Astrocyte (in vitro differentiated cells and primary cell): ENCODE results near the gene MEPCE. TPM values are rescaled to one million over a fixed set of nuclear protein-coding genes. Genes with fewer than 3 reads are reported as not detected.

Experiments
- DNase-seq: peaks from one replicate; pipeline ENCODE4 v3.0.0-alpha.2; 2010; ENCODE audit warnings: low read depth
- FAIRE-seq: peaks from 2 replicates; lab custom pipeline; 2011; peaks lifted over from hg19 to GRCh38; lab: Jason Lieb, UNC
- H2AFZ ChIP-seq: 2 replicates; pipeline ENCODE4 v1.6.0; 2012; ENCODE audit warnings: low read depth, low read length, inconsistent platforms
- H3K27ac ChIP-seq: 2 replicates; pipeline ENCODE4 v1.5.1; 2011; ENCODE audit warnings: low read depth, low read length, inconsistent platforms
- H3K27me3 ChIP-seq: 2 replicates; pipeline ENCODE4 v1.6.0; 2011; ENCODE audit warnings: low read length, inconsistent platforms; ENCODE audit not compliant: insufficient read depth
- H3K36me3 ChIP-seq: 2 replicates; pipeline ENCODE4 v1.5.1; 2011; ENCODE audit warnings: low read length, inconsistent platforms; ENCODE audit not compliant: insufficient read depth
- H3K4me1 ChIP-seq: 2 replicates; pipeline ENCODE4 v1.5.1; 2011; ENCODE audit warnings: low read length, inconsistent platforms; ENCODE audit not compliant: insufficient read depth
- H3K4me2 ChIP-seq: 2 replicates; pipeline ENCODE4 v1.6.0; 2012; ENCODE audit warnings: low read length, inconsistent platforms
- H3K4me3 ChIP-seq: 2 replicates; pipeline ENCODE4 v1.5.1; 2011; ENCODE audit warnings: low read depth, mild to moderate bottlenecking, low read length, inconsistent platforms; ENCODE audit not compliant: insufficient read depth
- H3K79me2 ChIP-seq: 2 replicates; pipeline ENCODE4 v1.6.0; 2012; ENCODE audit warnings: mild to moderate bottlenecking, low read length, inconsistent platforms; ENCODE audit not compliant: insufficient read depth
- H3K9ac ChIP-seq: 2 replicates; pipeline ENCODE4 v1.6.0; 2012; ENCODE audit warnings: mild to moderate bottlenecking, low read length, inconsistent platforms
- H3K9me3 ChIP-seq: 2 replicates; pipeline ENCODE4 v1.5.1; 2012; ENCODE audit warnings: low read depth, mild to moderate bottlenecking, low read length, inconsistent platforms; ENCODE audit not compliant: insufficient read depth
- H4K20me1 ChIP-seq: 2 replicates; pipeline ENCODE4 v1.6.0; 2012; ENCODE audit warnings: low read length, inconsistent platforms; ENCODE audit not compliant: insufficient read depth
- H3K27ac Mint-ChIP-seq: one replicate; pipeline ENCODE4 v1.8.0; 2021; ENCODE audit warnings: mild to moderate bottlenecking, mixed read lengths; ENCODE audit not compliant: unreplicated experiment
- H3K27me3 Mint-ChIP-seq: one replicate; pipeline ENCODE4 v1.8.0; 2021; ENCODE audit warnings: low read depth, mixed read lengths; ENCODE audit not compliant: unreplicated experiment
- H3K36me3 Mint-ChIP-seq: one replicate; pipeline ENCODE4 v1.8.0; 2021; ENCODE audit warnings: low read depth, mixed read lengths; ENCODE audit not compliant: unreplicated experiment
- H3K4me1 Mint-ChIP-seq: one replicate; pipeline ENCODE4 v1.8.0; 2021; ENCODE audit warnings: low read depth, mixed read lengths; ENCODE audit not compliant: unreplicated experiment
- H3K4me3 Mint-ChIP-seq: one replicate; pipeline ENCODE4 v1.8.0; 2021; ENCODE audit warnings: mild to moderate bottlenecking, moderate library complexity, mixed read lengths; ENCODE audit not compliant: unreplicated experiment
- H3K9me3 Mint-ChIP-seq: one replicate; pipeline ENCODE4 v1.8.0; 2021; ENCODE audit warnings: mild to moderate bottlenecking, mixed read lengths; ENCODE audit not compliant: unreplicated experiment
- EZH2 ChIP-seq: IDR thresholded peaks from 2 replicates; pipeline ENCODE4 v1.6.1; 2012; ENCODE audit warnings: mild to moderate bottlenecking, low read length, inconsistent platforms; ENCODE audit not compliant: insufficient read depth
- total RNA-seq: library from RNA; stranded (reverse); gene quantifications from 2 replicates; pipeline ENCODE4 v1.2.1, GENCODE V29; 2021
- TF ChIP-seq, protein P1 (sequence below): IDR thresholded peaks from 2 replicates; pipeline ENCODE4 v1.5.1; 2011; ENCODE audit warnings: low read depth, mild to moderate bottlenecking, inconsistent platforms, low read length, moderate library complexity; ENCODE audit not compliant: insufficient read depth

The MEPCE gene
- total RNA-seq, 1 donor from 2014 or later = 20.2 TPM

DNA sequence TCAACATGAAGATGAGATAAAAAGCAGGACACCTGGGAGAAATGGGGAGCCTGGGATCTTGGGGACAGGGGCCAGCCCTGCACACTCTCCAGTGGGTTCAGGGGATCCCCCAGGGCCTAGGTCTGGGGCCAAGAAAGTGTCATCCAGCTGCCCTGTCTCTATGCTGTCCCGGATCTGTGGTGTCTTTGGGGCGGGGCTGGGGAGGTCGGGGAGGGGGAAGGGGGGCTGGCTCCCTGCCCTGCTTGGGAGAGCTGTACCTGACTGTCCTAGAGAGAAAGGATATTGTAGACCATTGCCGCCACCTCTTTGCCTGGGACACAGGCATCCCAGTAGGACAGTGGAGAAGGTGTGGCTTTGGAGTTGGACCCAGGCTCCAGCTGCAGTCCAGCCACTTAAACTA is 41.4 kb downstream of the MEPCE start:
- H3K4me1 Mint-ChIP-seq = peaks cover 9% of the 10 kb centered on the region
- H3K4me2 ChIP-seq = no peak overlapping the region
- no peaks in the 10 kb centered on the region for H3K9me3 ChIP-seq
- H4K20me1 ChIP-seq = peaks cover 56% of the 10 kb centered on the region
- no peak overlapping the region for H3K4me3 ChIP-seq
- no peaks in the 10 kb centered on the region for H3K4me1 ChIP-seq
- H3K27ac ChIP-seq = no peak overlapping the region
- FAIRE-seq = no peak
- H2AFZ ChIP-seq = no peak overlapping the region
- DNase-seq = no peak
- no peaks in the 10 kb centered on the region for H3K9me3 Mint-ChIP-seq
- H3K79me2 ChIP-seq = peaks cover 11% of the 10 kb centered on the region
- H3K4me3 Mint-ChIP-seq = no peak overlapping the region
- no peak overlapping the region for H3K9ac ChIP-seq
- no peak overlapping the region for H3K27ac Mint-ChIP-seq
- no peaks in the 10 kb centered on the region for H3K27me3 Mint-ChIP-seq
- no peaks in the 10 kb centered on the region for H3K27me3 ChIP-seq
- TF ChIP-seq, protein P1, sequence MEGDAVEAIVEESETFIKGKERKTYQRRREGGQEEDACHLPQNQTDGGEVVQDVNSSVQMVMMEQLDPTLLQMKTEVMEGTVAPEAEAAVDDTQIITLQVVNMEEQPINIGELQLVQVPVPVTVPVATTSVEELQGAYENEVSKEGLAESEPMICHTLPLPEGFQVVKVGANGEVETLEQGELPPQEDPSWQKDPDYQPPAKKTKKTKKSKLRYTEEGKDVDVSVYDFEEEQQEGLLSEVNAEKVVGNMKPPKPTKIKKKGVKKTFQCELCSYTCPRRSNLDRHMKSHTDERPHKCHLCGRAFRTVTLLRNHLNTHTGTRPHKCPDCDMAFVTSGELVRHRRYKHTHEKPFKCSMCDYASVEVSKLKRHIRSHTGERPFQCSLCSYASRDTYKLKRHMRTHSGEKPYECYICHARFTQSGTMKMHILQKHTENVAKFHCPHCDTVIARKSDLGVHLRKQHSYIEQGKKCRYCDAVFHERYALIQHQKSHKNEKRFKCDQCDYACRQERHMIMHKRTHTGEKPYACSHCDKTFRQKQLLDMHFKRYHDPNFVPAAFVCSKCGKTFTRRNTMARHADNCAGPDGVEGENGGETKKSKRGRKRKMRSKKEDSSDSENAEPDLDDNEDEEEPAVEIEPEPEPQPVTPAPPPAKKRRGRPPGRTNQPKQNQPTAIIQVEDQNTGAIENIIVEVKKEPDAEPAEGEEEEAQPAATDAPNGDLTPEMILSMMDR = no peak
- no peak for TF ChIP-seq EZH2
- peaks cover 7% of the 10 kb centered on the region for H3K36me3 Mint-ChIP-seq
- H3K36me3 ChIP-seq = no peaks in the 10 kb centered on the region

DNA sequence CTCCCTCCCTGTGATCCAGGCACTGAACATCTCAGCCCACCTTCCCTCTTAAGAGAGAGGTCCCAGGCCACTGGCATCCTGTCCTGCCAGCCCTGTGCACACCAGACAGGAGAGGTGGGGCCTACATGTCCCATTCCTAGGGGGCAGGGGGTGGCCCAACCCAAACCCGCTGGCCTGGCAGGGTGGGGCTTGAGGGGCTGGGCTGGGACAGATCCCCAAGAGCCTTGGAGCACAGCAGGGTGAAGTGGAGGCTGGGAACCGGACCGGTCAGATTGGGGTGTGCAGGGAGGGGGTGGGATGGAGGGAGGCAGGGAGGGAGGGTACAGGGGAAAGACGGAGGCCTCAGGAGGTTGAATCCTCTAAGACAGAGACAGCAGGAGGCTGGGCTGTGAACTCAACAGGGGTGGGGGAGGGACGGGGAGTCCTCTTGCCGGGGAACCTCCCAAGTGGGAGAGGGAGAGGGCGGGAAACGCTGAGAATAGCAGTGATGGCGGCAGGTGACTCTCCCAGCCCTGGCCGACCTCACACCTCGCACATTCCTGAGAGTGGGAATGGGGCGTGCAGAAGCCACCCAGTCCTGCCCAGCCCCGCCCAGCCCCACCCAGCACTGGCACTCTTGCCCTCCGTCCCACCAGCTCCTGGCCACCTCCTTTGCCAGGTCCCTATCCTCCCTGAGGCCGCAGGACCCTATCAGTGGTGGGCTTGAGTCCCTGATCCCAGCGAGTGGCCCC is 42.7 kb downstream of the MEPCE start:
- H3K4me3 Mint-ChIP-seq = no peak overlapping the region
- peaks cover 11% of the 10 kb centered on the region for H3K4me1 ChIP-seq
- no peak overlapping the region for H3K9ac ChIP-seq
- no peaks in the 10 kb centered on the region for H3K27me3 Mint-ChIP-seq
- H3K4me1 Mint-ChIP-seq = peaks cover 16% of the 10 kb centered on the region
- H3K79me2 ChIP-seq = peaks cover 24% of the 10 kb centered on the region
- peak overlapping the region; percentile 18 for H3K4me2 ChIP-seq
- H3K36me3 Mint-ChIP-seq = peaks cover 7% of the 10 kb centered on the region
- no peaks in the 10 kb centered on the region for H3K36me3 ChIP-seq
- H3K27ac Mint-ChIP-seq = no peak overlapping the region
- no peak overlapping the region for H3K4me3 ChIP-seq
- H3K9me3 ChIP-seq = no peaks in the 10 kb centered on the region
- DNase-seq = no peak
- peaks cover 65% of the 10 kb centered on the region for H4K20me1 ChIP-seq
- H2AFZ ChIP-seq = no peak overlapping the region
- FAIRE-seq = no peak
- no peak for TF ChIP-seq EZH2
- TF ChIP-seq, protein P1 = no peak
- H3K27ac ChIP-seq = no peak overlapping the region
- no peaks in the 10 kb centered on the region for H3K27me3 ChIP-seq
- no peaks in the 10 kb centered on the region for H3K9me3 Mint-ChIP-seq

DNA sequence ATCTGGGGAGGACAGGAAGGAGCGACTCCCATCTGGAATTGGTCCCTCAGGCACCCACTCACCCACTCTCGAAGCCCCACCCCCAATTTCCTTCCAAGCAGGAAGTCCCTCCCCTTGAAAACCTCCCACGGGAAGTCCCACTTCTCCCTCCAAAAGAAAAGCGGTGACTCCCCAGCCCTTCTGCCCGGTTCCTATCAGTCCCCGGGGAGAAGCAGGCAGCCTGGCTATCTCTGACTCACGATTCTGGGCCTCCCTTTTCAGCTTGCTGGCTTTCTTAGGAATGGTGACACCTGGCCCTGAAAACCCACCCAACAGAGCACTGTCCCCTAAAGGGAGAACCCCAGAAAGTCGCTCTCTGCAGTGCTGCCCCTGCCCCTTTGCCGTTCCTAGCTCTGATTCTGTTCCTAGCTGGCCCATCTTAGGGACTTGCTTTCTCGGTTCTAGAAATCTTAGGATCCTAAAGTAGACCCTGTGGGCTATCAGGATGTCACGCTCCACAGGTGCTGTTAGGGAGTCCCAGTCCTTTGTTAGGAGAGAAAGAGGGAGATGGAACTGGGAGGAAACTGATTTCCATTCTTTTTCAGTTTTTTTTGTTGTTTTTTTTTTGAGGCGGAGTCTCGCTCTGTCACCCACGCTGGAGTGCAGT is 43.3 kb downstream of the MEPCE start:
- Histone ChIP-seq H3K36me3 (no peaks in the 10 kb centered on the region), H3K79me2 (peaks cover 30% of the 10 kb centered on the region), H3K4me1 (peaks cover 11% of the 10 kb centered on the region), H4K20me1 (peaks cover 65% of the 10 kb centered on the region), H3K9me3 (no peaks in the 10 kb centered on the region), H3K9ac (no peak overlapping the region), H3K4me2 (peak overlapping the region; percentile 18), H2AFZ (no peak overlapping the region), H3K27ac (no peak overlapping the region), H3K27me3 (no peaks in the 10 kb centered on the region), H3K4me3 (no peak overlapping the region)
- Mint-ChIP-seq H3K4me3 (no peak overlapping the region), H3K27me3 (no peaks in the 10 kb centered on the region), H3K4me1 (peaks cover 16% of the 10 kb centered on the region), H3K9me3 (no peaks in the 10 kb centered on the region), H3K36me3 (peaks cover 7% of the 10 kb centered on the region), H3K27ac (no peak overlapping the region)
- no peak for TF ChIP-seq EZH2
- DNase-seq (peak; percentile 21), FAIRE-seq (no peak)
